ENCODE data around the gene PABPN1L.

- TF ChIP-seq FOXK2 (conservative IDR thresholded peaks at IDR 0.05 in 1 of 2, IDR thresholded peaks at IDR 0.05 in 1 of 2; ENCODE audit: low read depth in 2 of 2) (no peak), FIP1L1 (IDR thresholded peaks at IDR 0.05; ENCODE audit: low read depth, low read length, poor library complexity, severe bottlenecking) (no peak), SMAD1 (IDR thresholded peaks at IDR 0.05; ENCODE audit: low read depth, low read length, partially characterized antibody) (no peak), KLF1 (tag; IDR thresholded peaks at IDR 0.05) (no peak), GTF2F1 (IDR thresholded peaks at IDR 0.05; ENCODE audit: low read depth, low read length) (no peak), RAD21 (CRISPR knock-in tag; conservative IDR thresholded peaks at IDR 0.05 in 1 of 2, IDR thresholded peaks at IDR 0.05 in 1 of 2) (no peak), CTCF (IDR thresholded peaks at IDR 0.05 in 2 of 3, conservative IDR thresholded peaks at IDR 0.05 in 1 of 3; ENCODE audit: insufficient read depth in 2 of 3, low read depth in 1 of 3, low read length in 3 of 3) (no peak), GTF3C2 (IDR thresholded peaks at IDR 0.05; ENCODE audit: borderline replicate concordance, extremely low read depth, insufficient read length) (no peak), FOS (IDR thresholded peaks at IDR 0.05; ENCODE audit: extremely low read depth, insufficient read length) (no peak), KDM2B (CRISPR knock-in tag; IDR thresholded peaks at IDR 0.05) (no peak), STAT6 (CRISPR knock-in tag; IDR thresholded peaks at IDR 0.05) (no peak), PHTF2 (CRISPR knock-in tag; IDR thresholded peaks at IDR 0.05) (no peak), FOSL1 (tag; conservative IDR thresholded peaks at IDR 0.05) (no peak), MIER1 (IDR thresholded peaks at IDR 0.05; ENCODE audit: low read depth) (no peak)
These were observed 44.0 kb downstream of the PABPN1L start for GRCh38 chr16:88822281-88823040.

Measured in K562 (cell line).